Panc1 (cell line): ENCODE measurements around the gene LAMP2. TPM values are rescaled to one million over a fixed set of nuclear protein-coding genes. Genes with fewer than 3 reads are reported as not detected.

Experiments used
- ATAC-seq: fragments of 200-7000 bp; cut with Tn5 transposase; 2 replicates; pipeline ENCODE4 v1.9.1; 2020; ENCODE audit warnings: mild to moderate bottlenecking, moderate library complexity
- BruUV-seq: library from RNA; stranded (reverse); fragments of 400-500 nt; replicated peaks from 2 replicates; lab custom pipeline; 2021; lab: Mats Ljungman, UMichigan
- CTCF ChIA-PET: fragments of 300-600 bp; sonication (Branson Sonifier 250); formaldehyde crosslinking; loops from one replicate; lab custom pipeline; 2022; ENCODE audit warnings: antibody characterized with exemption; lab: Charles Lee
- POLR2A ChIA-PET: fragments of 300-600 bp; sonication (Branson Sonifier 250); formaldehyde crosslinking; loops from one replicate; lab custom pipeline; 2022; ENCODE audit warnings: antibody characterized with exemption; lab: Charles Lee
- DNase-seq: peaks from one replicate; pipeline ENCODE4 v3.0.0-alpha.2; 2010; ENCODE audit warnings: low read depth, low spot score
- H3K27ac ChIP-seq: 2 replicates; pipeline ENCODE4 v1.5.1; 2011; ENCODE audit warnings: mild to moderate bottlenecking, low read length, inconsistent platforms
- H3K27me3 ChIP-seq: fragments of 200-500 bp; sonication (Bioruptor generic); 2 replicates; pipeline ENCODE4 v1.6.0; 2014; ENCODE audit warnings: low read length, inconsistent platforms; ENCODE audit not compliant: control insufficient read depth, insufficient read depth
- H3K36me3 ChIP-seq: fragments of 200-500 bp; sonication (Bioruptor generic); 2 replicates; pipeline ENCODE4 v1.5.1; 2014; ENCODE audit warnings: inconsistent platforms, mild to moderate bottlenecking, low read length, moderate library complexity; ENCODE audit not compliant: control insufficient read depth, insufficient read depth
- H3K4me1 ChIP-seq: 2 replicates; pipeline ENCODE4 v1.5.1; 2011; ENCODE audit warnings: inconsistent platforms, mild to moderate bottlenecking, low read length, moderate library complexity; ENCODE audit not compliant: control insufficient read depth, insufficient read depth
- H3K4me3 ChIP-seq, 2 experiments: 2 replicates each; pipeline ENCODE4 v1.5.1; 2011 to 2012; ENCODE audit warnings: low read depth in 2 of 2, low read length in 2 of 2, mild to moderate bottlenecking in 2 of 2, inconsistent platforms in 1 of 2, moderate library complexity in 1 of 2
- H3K9me3 ChIP-seq: fragments of 200-500 bp; sonication (Bioruptor generic); 2 replicates; pipeline ENCODE4 v1.5.1; 2014; ENCODE audit warnings: low read depth, mild to moderate bottlenecking, inconsistent platforms, low read length, moderate library complexity; ENCODE audit not compliant: control insufficient read depth, insufficient read depth
- CTCF ChIP-seq: fragments of 450-650 bp; IDR thresholded peaks from 2 replicates; pipeline ENCODE4 v1.5.1; 2017; ENCODE audit warnings: mild to moderate bottlenecking
- POLR2AphosphoS5 ChIP-seq: IDR thresholded peaks from 2 replicates; pipeline ENCODE4 v1.6.1; 2012; ENCODE audit warnings: mild to moderate bottlenecking, low read depth, low read length, moderate library complexity
- REST ChIP-seq, 2 experiments: IDR thresholded peaks; 2 replicates each; pipeline ENCODE4 v1.6.1; 2011 to 2012; ENCODE audit warnings: low read depth in 2 of 2, control low read depth in 1 of 2, low read length in 1 of 2, mild to moderate bottlenecking in 1 of 2, moderate library complexity in 1 of 2; ENCODE audit not compliant: insufficient read depth in 1 of 2
- SIN3A ChIP-seq: IDR thresholded peaks from 2 replicates; pipeline ENCODE4 v1.6.1; 2012; ENCODE audit warnings: low read depth, mild to moderate bottlenecking, low read length, moderate library complexity, borderline replicate concordance; ENCODE audit not compliant: insufficient read depth
- TCF7L2 ChIP-seq: IDR thresholded peaks from 2 replicates; pipeline ENCODE4 v1.6.1; 2011; ENCODE audit warnings: mild to moderate bottlenecking, low read depth, low read length, inconsistent platforms
- in situ Hi-C: cut with HindIII; loops from 2 replicates; pipeline ENCODE4 v1.10.0; 2016; ENCODE audit warnings: low sequenced_read_pairs, low pct_unique_long_range_greater_than_20kb
- intact Hi-C: fragments of 100-400 bp; cut with micrococcal nuclease; formaldehyde crosslinking; loops from one replicate; pipeline ENCODE4 v1.10.0; 2022; ENCODE audit not compliant: unreplicated experiment
- total RNA-seq: library from RNA; stranded (reverse); gene quantifications from one replicate; pipeline ENCODE4 v1.2.1, GENCODE V29; 2021; ENCODE audit not compliant: unreplicated experiment

LAMP2 gene
- total RNA-seq, 1 experiment from 2014 or later, result 243 TPM

- ATAC-seq (no peak), DNase-seq (no peak)
- H3K4me3 ChIP-seq, result no peak overlapping the region
- no peaks in the 10 kb centered on the region for H3K9me3 ChIP-seq
- ChIA-PET CTCF (interaction anchor here (0.5 kb wide), 1 partner anchor 152 kb away, joined by 8 read pairs; no protein-coding TSS in a partner anchor), POLR2A (interaction anchor here (0.7 kb wide), 2 partner anchors 8 to 11 kb away, joined by 3 to 4 read pairs; no protein-coding TSS in a partner anchor)
- H3K27me3 ChIP-seq, result no peaks in the 10 kb centered on the region
- no peaks in the 10 kb centered on the region for H3K4me1 ChIP-seq
- in situ Hi-C loops, result no loop called here
- intact Hi-C loops, result no loop called here
- H3K27ac ChIP-seq, result no peak overlapping the region
- H3K36me3 ChIP-seq, result peaks cover 18% of the 10 kb centered on the region
- TF ChIP-seq POLR2AphosphoS5 (no peak), TCF7L2 (no peak), SIN3A (no peak), CTCF (no peak), REST (IDR thresholded peaks at IDR 0.05; ENCODE audit: insufficient read depth in 1 of 2, low read depth in 2 of 2, low read length in 1 of 2) (no peak)
- no TSS peak for BruUV-seq
Measured at GRCh38 chrX:120446498-120446897, 22.6 kb downstream of the LAMP2 start.

- ATAC-seq, result no peak
- no peak for DNase-seq
Measured at GRCh38 chrX:120439921-120440320, 29.2 kb downstream of the LAMP2 start.

More at GRCh38 chrX:120439921-120440320, 29.2 kb downstream of the LAMP2 start:
- TF ChIP-seq CTCF (no peak), SIN3A (no peak), REST (IDR thresholded peaks at IDR 0.05; ENCODE audit: insufficient read depth in 1 of 2, low read depth in 2 of 2, low read length in 1 of 2) (no peak), TCF7L2 (no peak), POLR2AphosphoS5 (no peak)
- H3K27ac ChIP-seq, result no peak overlapping the region
- H3K9me3 ChIP-seq, result no peaks in the 10 kb centered on the region
- in situ Hi-C loops, result no loop called here
- no peak overlapping the region for H3K4me3 ChIP-seq
- no peaks in the 10 kb centered on the region for H3K4me1 ChIP-seq
- ChIA-PET CTCF (no interaction called here), POLR2A (no interaction called here)
- no peaks in the 10 kb centered on the region for H3K27me3 ChIP-seq
- intact Hi-C loops, result no loop called here
- peaks cover 21% of the 10 kb centered on the region for H3K36me3 ChIP-seq
- BruUV-seq, result no TSS peak
